ENCODE data around the gene NDUFC1.

NDUFC1 gene

DNA sequence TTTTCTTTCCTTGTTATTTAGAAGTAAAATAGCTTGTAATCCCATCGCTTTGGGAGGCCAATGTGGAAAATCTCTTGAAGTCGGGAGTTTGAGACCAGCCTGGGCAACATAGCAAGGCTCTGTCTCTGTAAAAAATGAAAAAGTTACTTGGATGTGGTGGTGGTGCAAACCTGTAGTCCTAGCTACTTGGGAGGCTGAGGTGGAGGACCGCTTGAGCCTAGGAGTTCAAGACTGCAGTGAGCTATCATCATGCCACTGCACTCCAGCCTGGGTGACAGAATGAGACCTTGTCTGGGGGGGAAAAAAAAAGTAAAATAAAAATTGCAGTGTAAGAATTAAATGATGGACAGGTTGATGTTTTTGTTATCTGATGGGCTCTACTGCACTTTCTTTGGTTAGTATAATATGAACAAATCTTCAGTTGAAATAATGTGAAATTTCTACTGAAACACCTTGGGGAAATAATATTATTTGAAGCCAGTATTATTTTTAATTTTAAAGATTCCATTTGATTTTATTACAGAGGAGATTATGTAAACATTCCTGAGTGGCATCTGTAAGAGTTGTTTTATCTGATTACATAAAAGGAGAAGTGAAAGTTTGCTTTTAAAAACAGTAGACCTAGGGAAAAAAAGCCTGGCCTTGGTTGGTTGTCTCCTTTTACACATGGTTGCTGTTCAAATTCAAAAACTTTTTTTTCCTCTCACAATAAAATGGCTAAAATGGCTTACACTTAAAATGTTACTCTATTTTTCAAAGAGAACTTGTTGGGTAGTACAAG is 10.5 kb upstream of the NDUFC1 start:
- no peak overlapping the region for H3K4me3 ChIP-seq (ENCODE audit: low read depth, low read length)
- no peak for DNase-seq (ENCODE audit: low read depth)
- no peak for TF ChIP-seq CTCF (IDR thresholded peaks at IDR 0.05; ENCODE audit: low read depth, low read length, missing control alignments)

DNA sequence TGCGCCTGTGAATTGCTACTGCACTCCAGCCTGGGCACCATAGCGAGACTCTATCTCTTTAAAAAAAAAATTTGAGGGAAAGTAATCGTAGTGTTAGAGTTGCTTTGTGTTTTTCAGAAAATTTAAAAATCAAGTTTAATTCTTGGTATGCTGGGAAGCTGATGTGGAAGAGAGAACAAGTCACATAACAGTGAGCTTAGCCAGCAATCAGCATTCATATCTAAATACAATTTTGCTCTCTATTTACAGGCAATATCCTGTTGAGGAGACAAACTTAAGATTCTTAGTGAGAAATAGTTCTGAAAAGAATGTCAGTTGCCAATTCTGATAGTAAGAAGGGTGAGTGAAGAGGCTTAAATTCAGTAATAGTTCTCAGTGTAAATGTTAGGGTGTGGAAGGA is 9.6 kb upstream of the NDUFC1 start:
- TF ChIP-seq CTCF (IDR thresholded peaks at IDR 0.05; ENCODE audit: low read depth, low read length, missing control alignments): no peak
- H3K4me3 ChIP-seq (ENCODE audit: low read depth, low read length): no peak overlapping the region
- DNase-seq (ENCODE audit: low read depth): no peak

DNA sequence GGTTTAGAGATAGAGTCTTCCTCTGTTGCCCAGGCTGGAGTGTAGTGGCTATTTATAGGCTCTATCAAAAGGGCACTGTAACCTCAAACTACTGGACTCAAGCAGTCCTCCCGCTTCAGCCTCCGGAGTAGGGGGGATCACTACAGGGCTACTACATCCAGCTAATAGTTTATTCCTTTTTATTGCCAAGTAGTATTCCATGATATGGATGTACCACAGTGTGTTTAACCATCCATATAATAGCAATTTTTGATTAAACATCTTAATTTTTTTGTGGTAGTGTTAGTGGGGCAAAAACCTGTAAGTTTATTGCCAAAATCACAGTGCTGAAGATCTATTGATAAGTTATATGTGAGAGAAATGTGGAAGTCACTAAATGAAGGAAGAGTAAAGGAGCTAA is 2.6 kb upstream of the NDUFC1 start:
- no peak overlapping the region for H3K4me3 ChIP-seq (ENCODE audit: low read depth, low read length)
- DNase-seq (ENCODE audit: low read depth): no peak
- no peak for TF ChIP-seq CTCF (IDR thresholded peaks at IDR 0.05; ENCODE audit: low read depth, low read length, missing control alignments)

GRCh38 chr4:139301113-139301820 is 1.0 kb downstream of the NDUFC1 start, which contains the start of gene NAA15:
NAA15 (plus strand) TSS chr4:139301505; CDS start chr4:139301778, 273 bp downstream.
- TF ChIP-seq CTCF (IDR thresholded peaks at IDR 0.05; ENCODE audit: low read depth, low read length, missing control alignments): no peak
- H3K4me3 ChIP-seq (ENCODE audit: low read depth, low read length): peak within 1 kb of the TSS; percentile 63
- peak; percentile 94 for DNase-seq (ENCODE audit: low read depth)

DNA sequence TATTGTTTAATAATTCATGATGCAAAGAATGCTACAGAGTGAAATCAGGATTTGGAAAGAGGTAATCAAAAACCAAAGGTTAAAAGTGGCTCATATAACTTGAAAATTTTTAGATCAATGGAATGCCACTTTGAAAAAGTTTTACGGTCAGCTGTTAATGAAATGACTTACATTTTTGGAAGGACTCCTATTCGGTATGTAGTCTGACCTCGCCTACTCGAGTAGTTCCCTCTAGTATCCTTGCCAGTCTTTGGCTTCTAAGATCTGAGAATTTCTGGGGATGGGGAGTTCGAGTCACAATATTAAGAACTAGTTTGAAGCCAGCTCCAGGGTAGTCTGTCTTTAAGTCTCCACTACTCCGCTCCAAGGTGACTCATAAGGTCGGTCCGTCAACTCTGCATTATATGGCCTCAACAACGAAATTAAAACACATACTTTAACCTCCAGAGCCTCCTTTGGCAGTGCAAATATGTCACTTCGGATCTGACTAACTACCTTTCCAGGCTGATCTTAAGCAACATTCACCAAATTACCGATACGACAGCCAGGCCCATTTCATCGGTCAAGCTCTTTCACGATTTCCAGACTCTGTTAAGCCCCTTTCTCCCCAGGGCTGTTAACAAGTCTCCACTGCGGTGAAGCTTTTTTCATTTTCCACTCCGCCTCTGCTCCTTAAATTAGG is 1.7 kb downstream of the NDUFC1 start:
- TF ChIP-seq CTCF (IDR thresholded peaks at IDR 0.05; ENCODE audit: low read depth, low read length, missing control alignments): no peak
- DNase-seq (ENCODE audit: low read depth): no peak
- H3K4me3 ChIP-seq (ENCODE audit: low read depth, low read length): peak overlapping the region; percentile 63

DNA sequence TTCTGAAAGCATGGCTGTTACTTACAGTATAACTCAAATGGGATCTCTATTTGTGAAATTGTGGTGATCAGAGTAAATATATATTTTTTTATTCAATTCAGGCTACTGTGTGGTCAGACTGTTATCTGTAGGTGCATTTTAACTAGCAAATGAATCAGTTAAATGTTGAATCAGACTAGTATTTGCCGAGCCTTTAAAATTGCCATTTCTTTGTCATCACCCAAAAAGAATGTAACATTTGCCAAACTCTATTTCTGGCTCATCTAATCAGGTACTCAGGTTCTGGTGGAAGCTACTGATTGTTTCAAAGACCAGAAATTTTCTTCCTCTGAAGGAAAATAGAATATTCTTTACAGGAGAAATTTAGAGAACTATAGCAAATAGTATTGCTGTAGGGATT is 2.7 kb downstream of the NDUFC1 start:
- H3K4me3 ChIP-seq (ENCODE audit: low read depth, low read length): no peak overlapping the region
- no peak for DNase-seq (ENCODE audit: low read depth)
- TF ChIP-seq CTCF (IDR thresholded peaks at IDR 0.05; ENCODE audit: low read depth, low read length, missing control alignments): no peak

All from GM12864 (cell line).